Prostate gland (tissue), 2 donors: ENCODE data around the gene PLA2G2C.

ENCODE experiments used
- POLR2A ChIP-seq: fragments of 450-650 bp; IDR thresholded peaks from one replicate; pipeline ENCODE4 v1.6.1; 2016; ENCODE audit warnings: antibody characterized with exemption, mild to moderate bottlenecking
- POLR2AphosphoS5 ChIP-seq: sonication (generic); formaldehyde crosslinking; IDR thresholded peaks from one replicate; pipeline ENCODE4 v1.6.1; 2017; ENCODE audit warnings: antibody characterized with exemption
- TF ChIP-seq, protein P1 (sequence below), 4 experiments: fragments of 200-600 bp in 2 of 4; fragments of 450-650 bp in 2 of 4; sonication (generic) in 2 of 4; IDR thresholded peaks; 1 replicate in 3 of 4; 2 replicates in 1 of 4; pipeline ENCODE4 v1.5.1; 2016 to 2019; ENCODE audit warnings: antibody characterized with exemption in 4 of 4, mild to moderate bottlenecking in 2 of 4, moderate library complexity in 2 of 4

DNA sequence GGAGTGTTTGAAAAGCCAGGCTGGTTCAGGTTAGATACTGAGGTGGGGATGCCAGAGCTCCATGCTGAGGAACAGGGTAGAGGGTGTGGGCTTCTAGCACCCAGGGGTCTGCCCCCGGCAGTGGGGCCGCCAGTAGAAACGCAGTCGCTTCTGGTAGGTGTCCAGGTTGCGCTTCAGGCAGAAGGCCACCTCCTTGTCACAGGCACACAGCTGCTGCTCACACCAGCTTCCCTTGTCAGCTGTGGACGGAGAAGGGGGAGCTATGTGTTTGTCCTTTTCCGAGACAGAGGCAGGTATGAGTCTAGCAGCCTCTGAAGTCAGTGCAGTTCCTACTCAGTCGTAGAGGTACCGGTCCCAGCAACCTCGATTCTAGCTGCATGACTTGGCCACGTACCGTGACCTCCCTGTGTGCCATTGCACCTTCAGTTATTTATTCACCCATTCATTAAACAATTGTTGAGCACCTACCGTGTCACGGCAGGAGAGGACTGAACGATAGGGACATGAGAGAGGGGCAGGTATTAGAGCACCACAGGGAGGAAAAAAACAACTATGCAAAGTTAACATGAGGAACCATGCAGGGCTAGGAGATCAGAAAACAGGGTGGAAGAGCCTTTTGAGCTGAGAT lies 72.2 kb downstream of the PLA2G2C start:
- TF ChIP-seq, protein P1, sequence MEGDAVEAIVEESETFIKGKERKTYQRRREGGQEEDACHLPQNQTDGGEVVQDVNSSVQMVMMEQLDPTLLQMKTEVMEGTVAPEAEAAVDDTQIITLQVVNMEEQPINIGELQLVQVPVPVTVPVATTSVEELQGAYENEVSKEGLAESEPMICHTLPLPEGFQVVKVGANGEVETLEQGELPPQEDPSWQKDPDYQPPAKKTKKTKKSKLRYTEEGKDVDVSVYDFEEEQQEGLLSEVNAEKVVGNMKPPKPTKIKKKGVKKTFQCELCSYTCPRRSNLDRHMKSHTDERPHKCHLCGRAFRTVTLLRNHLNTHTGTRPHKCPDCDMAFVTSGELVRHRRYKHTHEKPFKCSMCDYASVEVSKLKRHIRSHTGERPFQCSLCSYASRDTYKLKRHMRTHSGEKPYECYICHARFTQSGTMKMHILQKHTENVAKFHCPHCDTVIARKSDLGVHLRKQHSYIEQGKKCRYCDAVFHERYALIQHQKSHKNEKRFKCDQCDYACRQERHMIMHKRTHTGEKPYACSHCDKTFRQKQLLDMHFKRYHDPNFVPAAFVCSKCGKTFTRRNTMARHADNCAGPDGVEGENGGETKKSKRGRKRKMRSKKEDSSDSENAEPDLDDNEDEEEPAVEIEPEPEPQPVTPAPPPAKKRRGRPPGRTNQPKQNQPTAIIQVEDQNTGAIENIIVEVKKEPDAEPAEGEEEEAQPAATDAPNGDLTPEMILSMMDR (IDR thresholded peaks at IDR 0.05): no peak
- no peak for TF ChIP-seq POLR2AphosphoS5
- TF ChIP-seq POLR2A: no peak
